SK-N-SH treated with all-trans-retinoic acid at 6 μM for 48 hours (cell line): ENCODE measurements around the gene TMEM208.

ENCODE experiments used
- ATAC-seq: fragments of 200-7000 bp; cut with Tn5 transposase; 3 replicates; pipeline ENCODE4 v1.9.1; 2020; ENCODE audit warnings: mild to moderate bottlenecking, moderate library complexity
- ARNTL ChIP-seq: fragments of 450-650 bp; formaldehyde crosslinking; IDR thresholded peaks from 2 replicates; pipeline ENCODE4 v1.5.0; 2020; ENCODE audit warnings: low read depth, mild to moderate bottlenecking, moderate library complexity, borderline replicate concordance
- BACH2 ChIP-seq: fragments of 250-450 bp; sonication (Bioruptor Pico); IDR thresholded peaks from 2 replicates; pipeline ENCODE4 v1.9.0; 2021; ENCODE audit warnings: mild to moderate bottlenecking, borderline replicate concordance
- CSDC2 ChIP-seq: fragments of 250-450 bp; sonication (Bioruptor Pico); IDR thresholded peaks from 2 replicates; pipeline ENCODE4 v1.5.0; 2020; ENCODE audit warnings: mild to moderate bottlenecking, moderate library complexity
- ESRRG ChIP-seq: fragments of 250-450 bp; sonication (Bioruptor Pico); IDR thresholded peaks from 2 replicates; pipeline ENCODE4 v1.6.1; 2021; ENCODE audit warnings: mild to moderate bottlenecking
- GLIS3 ChIP-seq: fragments of 250-450 bp; sonication (Bioruptor Pico); IDR thresholded peaks from 2 replicates; pipeline ENCODE4 v1.5.0; 2020; ENCODE audit warnings: mild to moderate bottlenecking, moderate library complexity
- ISL1 ChIP-seq: fragments of 250-450 bp; sonication (Bioruptor Pico); IDR thresholded peaks from 2 replicates; pipeline ENCODE4 v2.1.2; 2022; ENCODE audit warnings: mild to moderate bottlenecking, moderate library complexity
- OSR1 ChIP-seq: fragments of 250-450 bp; sonication (Bioruptor Pico); IDR thresholded peaks from 2 replicates; pipeline ENCODE4 v1.8.0; 2022; ENCODE audit warnings: moderate library complexity, mild to moderate bottlenecking, inconsistent platforms
- PPARA ChIP-seq: fragments of 250-450 bp; sonication (Bioruptor Pico); IDR thresholded peaks from 2 replicates; pipeline ENCODE4 v1.5.0; 2020; ENCODE audit warnings: mild to moderate bottlenecking, borderline replicate concordance
- RARB ChIP-seq: fragments of 250-450 bp; sonication (Bioruptor Pico); IDR thresholded peaks from 2 replicates; pipeline ENCODE4 v1.8.0; 2021; ENCODE audit warnings: mild to moderate bottlenecking, moderate library complexity
- SNAI2 ChIP-seq: fragments of 250-450 bp; sonication (Bioruptor Pico); IDR thresholded peaks from 2 replicates; pipeline ENCODE4 v1.5.0; 2020; ENCODE audit warnings: mild to moderate bottlenecking, moderate library complexity
- TCF4 ChIP-seq: fragments of 250-450 bp; sonication (Bioruptor Pico); IDR thresholded peaks from 2 replicates; pipeline ENCODE4 v1.8.0; 2021; ENCODE audit warnings: mild to moderate bottlenecking, moderate library complexity, borderline replicate concordance
- TOX ChIP-seq: fragments of 250-450 bp; sonication (Bioruptor Pico); IDR thresholded peaks from 2 replicates; pipeline ENCODE4 v1.8.0; 2021; ENCODE audit warnings: mild to moderate bottlenecking, moderate library complexity, borderline replicate concordance
- ZC3H10 ChIP-seq: fragments of 250-450 bp; sonication (Bioruptor Pico); IDR thresholded peaks from 2 replicates; pipeline ENCODE4 v1.5.1; 2021; ENCODE audit warnings: mild to moderate bottlenecking, moderate library complexity
- ZFP30 ChIP-seq: fragments of 450-650 bp; formaldehyde crosslinking; IDR thresholded peaks from 2 replicates; pipeline ENCODE4 v1.5.0; 2022; ENCODE audit warnings: mild to moderate bottlenecking, moderate library complexity
- ZNF565 ChIP-seq: fragments of 450-650 bp; formaldehyde crosslinking; conservative IDR thresholded peaks from 2 replicates; pipeline ENCODE4 v1.5.0; 2020; ENCODE audit warnings: low read depth, mild to moderate bottlenecking, moderate library complexity
- ZNF8 ChIP-seq: fragments of 450-650 bp; formaldehyde crosslinking; IDR thresholded peaks from 2 replicates; pipeline ENCODE4 v1.5.0; 2020; ENCODE audit warnings: mild to moderate bottlenecking, moderate library complexity
- TF ChIP-seq, protein P1 (sequence below): fragments of 250-450 bp; sonication (Bioruptor Pico); IDR thresholded peaks from 2 replicates; pipeline ENCODE4 v1.8.0; 2020; ENCODE audit warnings: mild to moderate bottlenecking, moderate library complexity, borderline replicate concordance
- TF ChIP-seq, protein P2 (sequence below): fragments of 250-450 bp; sonication (Bioruptor Pico); IDR thresholded peaks from 2 replicates; pipeline ENCODE4 v1.5.1; 2021; ENCODE audit warnings: mild to moderate bottlenecking, moderate library complexity
- TF ChIP-seq, protein P3 (sequence below): fragments of 250-450 bp; sonication (Bioruptor Pico); IDR thresholded peaks from 2 replicates; pipeline ENCODE4 v1.5.1; 2020; ENCODE audit warnings: low read depth, mild to moderate bottlenecking, moderate library complexity
- TF ChIP-seq, protein P4 (sequence below): fragments of 250-450 bp; sonication (Bioruptor Pico); IDR thresholded peaks from 2 replicates; pipeline ENCODE4 v1.5.0; 2020; ENCODE audit warnings: mild to moderate bottlenecking, moderate library complexity
- TF ChIP-seq, protein P5 (sequence below): fragments of 250-450 bp; sonication (Bioruptor Pico); IDR thresholded peaks from 2 replicates; pipeline ENCODE4 v1.8.0; 2021; ENCODE audit warnings: low read depth, mild to moderate bottlenecking, moderate library complexity, borderline replicate concordance

The TMEM208 gene

DNA sequence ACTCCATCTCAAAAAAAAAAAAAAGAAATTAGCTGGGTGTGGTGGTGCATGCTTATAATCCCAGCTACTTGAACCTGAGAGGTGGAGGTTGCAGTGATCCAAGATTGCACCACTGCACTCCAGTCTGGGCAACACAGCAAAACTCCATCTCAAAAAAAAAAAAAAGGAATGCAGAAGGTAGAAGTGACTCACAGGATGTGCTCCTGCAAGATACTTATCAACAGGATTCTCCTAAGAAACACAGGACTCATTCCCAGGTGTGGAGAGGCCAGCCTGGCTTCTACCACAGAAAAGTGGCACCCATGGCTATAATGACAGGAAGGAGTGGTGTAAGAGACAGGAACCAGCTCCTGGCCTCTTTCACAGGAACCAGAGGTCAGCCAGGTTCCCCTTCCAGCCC, 14.2 kb upstream of the TMEM208 start:
- no peak for ATAC-seq

DNA sequence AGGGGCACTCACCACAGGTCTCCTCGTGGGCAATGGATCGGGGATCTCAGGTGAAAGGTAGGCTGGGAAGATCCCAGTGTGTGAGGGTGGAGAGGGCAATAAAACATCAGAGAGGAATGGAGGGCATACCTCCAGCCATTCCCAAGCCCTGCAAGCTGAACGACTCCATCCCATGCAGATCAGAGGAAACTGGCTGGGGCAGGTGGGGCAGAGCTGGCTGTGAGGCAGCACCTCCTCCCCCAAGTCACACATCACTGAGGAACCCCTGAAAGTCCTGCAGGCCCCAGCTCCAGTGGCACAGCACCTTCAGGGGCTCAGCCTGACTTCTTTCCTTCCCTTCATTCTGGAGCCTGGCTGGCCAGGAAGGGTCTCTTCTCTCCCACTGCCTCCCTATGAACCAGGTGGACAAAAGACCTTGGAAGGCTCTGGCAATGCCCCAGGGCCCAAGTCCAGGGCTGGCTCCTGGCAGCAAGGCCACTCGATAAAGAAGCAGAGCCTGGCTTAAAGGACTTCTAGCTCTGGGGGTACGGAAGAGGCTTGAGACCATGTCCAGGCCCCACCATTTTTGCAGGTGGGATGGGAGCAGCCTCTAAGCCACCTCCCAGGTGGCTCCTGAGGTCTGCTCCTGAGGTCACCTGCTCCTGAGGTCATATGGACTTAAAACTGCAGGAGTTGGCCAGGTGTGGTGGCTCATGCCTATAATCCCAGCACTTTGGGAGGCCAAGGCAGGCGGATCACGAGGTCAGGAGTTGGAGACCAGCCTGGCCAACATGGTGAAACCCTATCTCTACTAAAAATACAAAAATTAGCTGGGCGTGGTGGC, 13.5 kb upstream of the TMEM208 start:
- no peak for ATAC-seq

More for the DNA sequence above, 14.2 kb upstream of the TMEM208 start:
- no peak for TF ChIP-seq TCF4 (CRISPR knock-in tag)
- TF ChIP-seq GLIS3 (CRISPR knock-in tag), result no peak
- no peak for TF ChIP-seq ZNF8 (CRISPR knock-in tag)
- TF ChIP-seq RARB (CRISPR knock-in tag), result no peak
- TF ChIP-seq, protein P1, sequence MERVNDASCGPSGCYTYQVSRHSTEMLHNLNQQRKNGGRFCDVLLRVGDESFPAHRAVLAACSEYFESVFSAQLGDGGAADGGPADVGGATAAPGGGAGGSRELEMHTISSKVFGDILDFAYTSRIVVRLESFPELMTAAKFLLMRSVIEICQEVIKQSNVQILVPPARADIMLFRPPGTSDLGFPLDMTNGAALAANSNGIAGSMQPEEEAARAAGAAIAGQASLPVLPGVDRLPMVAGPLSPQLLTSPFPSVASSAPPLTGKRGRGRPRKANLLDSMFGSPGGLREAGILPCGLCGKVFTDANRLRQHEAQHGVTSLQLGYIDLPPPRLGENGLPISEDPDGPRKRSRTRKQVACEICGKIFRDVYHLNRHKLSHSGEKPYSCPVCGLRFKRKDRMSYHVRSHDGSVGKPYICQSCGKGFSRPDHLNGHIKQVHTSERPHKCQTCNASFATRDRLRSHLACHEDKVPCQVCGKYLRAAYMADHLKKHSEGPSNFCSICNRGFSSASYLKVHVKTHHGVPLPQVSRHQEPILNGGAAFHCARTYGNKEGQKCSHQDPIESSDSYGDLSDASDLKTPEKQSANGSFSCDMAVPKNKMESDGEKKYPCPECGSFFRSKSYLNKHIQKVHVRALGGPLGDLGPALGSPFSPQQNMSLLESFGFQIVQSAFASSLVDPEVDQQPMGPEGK (CRISPR knock-in tag), result no peak
- no peak for TF ChIP-seq SNAI2
- TF ChIP-seq ZC3H10 (CRISPR knock-in tag), result no peak
- no peak for TF ChIP-seq ZFP30
- no peak for TF ChIP-seq BACH2 (CRISPR knock-in tag)
- TF ChIP-seq ISL1, result no peak
- TF ChIP-seq OSR1 (CRISPR knock-in tag), result no peak
- no peak for TF ChIP-seq TOX
- TF ChIP-seq ESRRG (CRISPR knock-in tag), result no peak
- no peak for TF ChIP-seq PPARA (CRISPR knock-in tag)
- TF ChIP-seq CSDC2 (CRISPR knock-in tag), result no peak

DNA sequence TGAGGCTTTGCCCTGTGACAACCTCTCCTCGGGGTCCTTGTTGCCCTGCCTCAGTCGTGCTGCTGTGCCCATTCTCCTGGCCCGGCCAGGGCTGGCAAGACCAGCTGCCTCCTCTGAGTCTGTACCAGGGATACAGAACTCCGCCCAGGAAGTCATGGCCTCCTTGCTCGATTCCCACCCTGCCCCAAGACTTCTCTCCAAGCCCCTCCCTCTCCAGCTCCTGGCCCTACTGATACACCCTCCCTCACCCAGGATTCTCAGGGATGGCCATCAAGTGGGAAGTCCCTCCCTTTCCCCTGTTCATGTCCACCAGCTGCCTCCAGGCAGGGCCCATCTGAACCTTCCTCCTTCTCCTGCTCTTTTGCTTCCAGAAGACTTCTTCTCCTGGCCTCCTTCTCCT, 11.2 kb upstream of the TMEM208 start:
- TF ChIP-seq, protein P2, sequence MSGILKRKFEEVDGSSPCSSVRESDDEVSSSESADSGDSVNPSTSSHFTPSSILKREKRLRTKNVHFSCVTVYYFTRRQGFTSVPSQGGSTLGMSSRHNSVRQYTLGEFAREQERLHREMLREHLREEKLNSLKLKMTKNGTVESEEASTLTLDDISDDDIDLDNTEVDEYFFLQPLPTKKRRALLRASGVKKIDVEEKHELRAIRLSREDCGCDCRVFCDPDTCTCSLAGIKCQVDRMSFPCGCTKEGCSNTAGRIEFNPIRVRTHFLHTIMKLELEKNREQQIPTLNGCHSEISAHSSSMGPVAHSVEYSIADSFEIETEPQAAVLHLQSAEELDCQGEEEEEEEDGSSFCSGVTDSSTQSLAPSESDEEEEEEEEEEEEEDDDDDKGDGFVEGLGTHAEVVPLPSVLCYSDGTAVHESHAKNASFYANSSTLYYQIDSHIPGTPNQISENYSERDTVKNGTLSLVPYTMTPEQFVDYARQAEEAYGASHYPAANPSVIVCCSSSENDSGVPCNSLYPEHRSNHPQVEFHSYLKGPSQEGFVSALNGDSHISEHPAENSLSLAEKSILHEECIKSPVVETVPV (CRISPR knock-in tag), result no peak
- TF ChIP-seq ZNF8 (CRISPR knock-in tag) (no peak), CSDC2 (CRISPR knock-in tag) (no peak), PPARA (CRISPR knock-in tag) (no peak), TCF4 (CRISPR knock-in tag) (no peak), TOX (no peak), ISL1 (no peak), ZC3H10 (CRISPR knock-in tag) (no peak), ESRRG (CRISPR knock-in tag) (no peak), OSR1 (CRISPR knock-in tag) (no peak), ARNTL (no peak)
- TF ChIP-seq, protein P3, sequence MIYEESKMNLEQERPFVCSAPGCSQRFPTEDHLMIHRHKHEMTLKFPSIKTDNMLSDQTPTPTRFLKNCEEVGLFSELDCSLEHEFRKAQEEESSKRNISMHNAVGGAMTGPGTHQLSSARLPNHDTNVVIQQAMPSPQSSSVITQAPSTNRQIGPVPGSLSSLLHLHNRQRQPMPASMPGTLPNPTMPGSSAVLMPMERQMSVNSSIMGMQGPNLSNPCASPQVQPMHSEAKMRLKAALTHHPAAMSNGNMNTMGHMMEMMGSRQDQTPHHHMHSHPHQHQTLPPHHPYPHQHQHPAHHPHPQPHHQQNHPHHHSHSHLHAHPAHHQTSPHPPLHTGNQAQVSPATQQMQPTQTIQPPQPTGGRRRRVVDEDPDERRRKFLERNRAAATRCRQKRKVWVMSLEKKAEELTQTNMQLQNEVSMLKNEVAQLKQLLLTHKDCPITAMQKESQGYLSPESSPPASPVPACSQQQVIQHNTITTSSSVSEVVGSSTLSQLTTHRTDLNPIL (CRISPR knock-in tag), result no peak
- TF ChIP-seq, protein P4, sequence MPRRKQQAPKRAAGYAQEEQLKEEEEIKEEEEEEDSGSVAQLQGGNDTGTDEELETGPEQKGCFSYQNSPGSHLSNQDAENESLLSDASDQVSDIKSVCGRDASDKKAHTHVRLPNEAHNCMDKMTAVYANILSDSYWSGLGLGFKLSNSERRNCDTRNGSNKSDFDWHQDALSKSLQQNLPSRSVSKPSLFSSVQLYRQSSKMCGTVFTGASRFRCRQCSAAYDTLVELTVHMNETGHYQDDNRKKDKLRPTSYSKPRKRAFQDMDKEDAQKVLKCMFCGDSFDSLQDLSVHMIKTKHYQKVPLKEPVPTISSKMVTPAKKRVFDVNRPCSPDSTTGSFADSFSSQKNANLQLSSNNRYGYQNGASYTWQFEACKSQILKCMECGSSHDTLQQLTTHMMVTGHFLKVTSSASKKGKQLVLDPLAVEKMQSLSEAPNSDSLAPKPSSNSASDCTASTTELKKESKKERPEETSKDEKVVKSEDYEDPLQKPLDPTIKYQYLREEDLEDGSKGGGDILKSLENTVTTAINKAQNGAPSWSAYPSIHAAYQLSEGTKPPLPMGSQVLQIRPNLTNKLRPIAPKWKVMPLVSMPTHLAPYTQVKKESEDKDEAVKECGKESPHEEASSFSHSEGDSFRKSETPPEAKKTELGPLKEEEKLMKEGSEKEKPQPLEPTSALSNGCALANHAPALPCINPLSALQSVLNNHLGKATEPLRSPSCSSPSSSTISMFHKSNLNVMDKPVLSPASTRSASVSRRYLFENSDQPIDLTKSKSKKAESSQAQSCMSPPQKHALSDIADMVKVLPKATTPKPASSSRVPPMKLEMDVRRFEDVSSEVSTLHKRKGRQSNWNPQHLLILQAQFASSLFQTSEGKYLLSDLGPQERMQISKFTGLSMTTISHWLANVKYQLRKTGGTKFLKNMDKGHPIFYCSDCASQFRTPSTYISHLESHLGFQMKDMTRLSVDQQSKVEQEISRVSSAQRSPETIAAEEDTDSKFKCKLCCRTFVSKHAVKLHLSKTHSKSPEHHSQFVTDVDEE (CRISPR knock-in tag), result no peak
- ATAC-seq, result no peak

More for the DNA sequence above, 13.5 kb upstream of the TMEM208 start:
- no peak for TF ChIP-seq GLIS3 (CRISPR knock-in tag)
- no peak for TF ChIP-seq TOX
- TF ChIP-seq, protein P5, sequence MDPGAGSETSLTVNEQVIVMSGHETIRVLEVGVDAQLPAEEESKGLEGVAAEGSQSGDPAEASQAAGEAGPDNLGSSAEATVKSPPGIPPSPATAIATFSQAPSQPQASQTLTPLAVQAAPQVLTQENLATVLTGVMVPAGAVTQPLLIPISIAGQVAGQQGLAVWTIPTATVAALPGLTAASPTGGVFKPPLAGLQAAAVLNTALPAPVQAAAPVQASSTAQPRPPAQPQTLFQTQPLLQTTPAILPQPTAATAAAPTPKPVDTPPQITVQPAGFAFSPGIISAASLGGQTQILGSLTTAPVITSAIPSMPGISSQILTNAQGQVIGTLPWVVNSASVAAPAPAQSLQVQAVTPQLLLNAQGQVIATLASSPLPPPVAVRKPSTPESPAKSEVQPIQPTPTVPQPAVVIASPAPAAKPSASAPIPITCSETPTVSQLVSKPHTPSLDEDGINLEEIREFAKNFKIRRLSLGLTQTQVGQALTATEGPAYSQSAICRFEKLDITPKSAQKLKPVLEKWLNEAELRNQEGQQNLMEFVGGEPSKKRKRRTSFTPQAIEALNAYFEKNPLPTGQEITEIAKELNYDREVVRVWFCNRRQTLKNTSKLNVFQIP (CRISPR knock-in tag), result no peak
- TF ChIP-seq, protein P1 (CRISPR knock-in tag), result no peak
- TF ChIP-seq BACH2 (CRISPR knock-in tag), result no peak
- TF ChIP-seq TCF4 (CRISPR knock-in tag), result no peak
- TF ChIP-seq OSR1 (CRISPR knock-in tag), result no peak
- TF ChIP-seq SNAI2, result no peak
- TF ChIP-seq ARNTL, result no peak
- no peak for TF ChIP-seq CSDC2 (CRISPR knock-in tag)
- TF ChIP-seq RARB (CRISPR knock-in tag), result no peak
- TF ChIP-seq PPARA (CRISPR knock-in tag), result no peak
- TF ChIP-seq ZFP30, result no peak
- TF ChIP-seq ZNF565, result no peak
